Measurements from ENCODE around the gene LAMA2.

GRCh38 chr6:129282019-129282418, 399.1 kb downstream of the LAMA2 start:
- no peak for TF ChIP-seq RFX5 (IDR thresholded peaks at IDR 0.05; ENCODE audit: low read length)
- TF ChIP-seq ZBTB33 (IDR thresholded peaks at IDR 0.05; ENCODE audit: borderline replicate concordance, low read depth), result no peak
- no peak for TF ChIP-seq FOSL2 (IDR thresholded peaks at IDR 0.05; ENCODE audit: borderline replicate concordance, low read depth)
- TF ChIP-seq GABPA (IDR thresholded peaks at IDR 0.05; ENCODE audit: low read depth), result no peak
- TF ChIP-seq CTCF (IDR thresholded peaks at IDR 0.05), result no peak
- no peak for TF ChIP-seq EZH2phosphoT487 (IDR thresholded peaks at IDR 0.05; ENCODE audit: borderline replicate concordance, low read depth)
- TF ChIP-seq MXI1 (IDR thresholded peaks at IDR 0.05; ENCODE audit: low read depth, low read length), result no peak
- TF ChIP-seq SIN3A (IDR thresholded peaks at IDR 0.05; ENCODE audit: borderline replicate concordance, low read depth, low read length), result no peak
- no peak for TF ChIP-seq FOXJ3 (CRISPR knock-in tag; IDR thresholded peaks at IDR 0.05)
- TF ChIP-seq PBX3 (IDR thresholded peaks at IDR 0.05), result no peak
- TF ChIP-seq EP300 (IDR thresholded peaks at IDR 0.05; ENCODE audit: borderline replicate concordance in 1 of 2, low read depth in 1 of 2, low read length in 1 of 2), result no peak
- no peak for TF ChIP-seq RAD21 (IDR thresholded peaks at IDR 0.05; ENCODE audit: low read length)

Measured in SK-N-SH (cell line).